Fibroblast of the aortic adventitia (primary cell): Measurements from ENCODE around the gene CDH13. TPM values are rescaled to one million over a fixed set of nuclear protein-coding genes. Genes with fewer than 3 reads are reported as not detected.

Experiments
- DNase-seq: peaks from one replicate; pipeline ENCODE4 v3.0.0-alpha.2; 2010; ENCODE audit warnings: low read depth
- H3K4me3 ChIP-seq: 2 replicates; pipeline ENCODE4 v1.5.1; 2011; ENCODE audit warnings: low read depth, mild to moderate bottlenecking, control low read depth, low read length, moderate library complexity
- CTCF ChIP-seq: IDR thresholded peaks from 2 replicates; pipeline ENCODE4 v1.5.1; 2011; ENCODE audit warnings: mild to moderate bottlenecking, low read length, control low read depth, inconsistent platforms; ENCODE audit not compliant: insufficient read depth
- total RNA-seq: library from RNA; depleted of rRNA; stranded (reverse); fragments of >200 nt; gene quantifications from 2 replicates; pipeline ENCODE4 v1.2.3, GENCODE V29; 2012; ENCODE audit warnings: low replicate concordance

The CDH13 gene
- total RNA-seq, 1 donor: 55.7 TPM

- TF ChIP-seq CTCF: no peak
- no peak for DNase-seq
- H3K4me3 ChIP-seq: no peak overlapping the region
Measured at GRCh38 chr16:83762141-83762991, 1135.6 kb downstream of the CDH13 start.

- no peak overlapping the region for H3K4me3 ChIP-seq
- TF ChIP-seq CTCF: no peak
- no peak for DNase-seq
Measured at GRCh38 chr16:83762992-83763358, 1136.2 kb downstream of the CDH13 start.

- no peak overlapping the region for H3K4me3 ChIP-seq
- TF ChIP-seq CTCF: no peak
- no peak for DNase-seq
Measured at GRCh38 chr16:83768986-83769385, 1142.2 kb downstream of the CDH13 start.

- DNase-seq: no peak
- no peak overlapping the region for H3K4me3 ChIP-seq
- no peak for TF ChIP-seq CTCF
Measured at GRCh38 chr16:83769397-83770008, 1142.7 kb downstream of the CDH13 start.

- TF ChIP-seq CTCF: no peak
- no peak overlapping the region for H3K4me3 ChIP-seq
- peak; percentile 2 for DNase-seq
Measured at GRCh38 chr16:83771306-83771942, 1144.7 kb downstream of the CDH13 start.

GRCh38 chr16:83772806-83773205 is 1146.0 kb downstream of the CDH13 start:
- no peak for TF ChIP-seq CTCF
- DNase-seq: no peak
- no peak overlapping the region for H3K4me3 ChIP-seq
